ENCODE data around the gene PLXNA4. TPM values are rescaled to one million over a fixed set of nuclear protein-coding genes. Genes with fewer than 3 reads are reported as not detected.

Gene PLXNA4
- total RNA-seq, 1 donor from 2014 or later, result 5.2 TPM

DNA sequence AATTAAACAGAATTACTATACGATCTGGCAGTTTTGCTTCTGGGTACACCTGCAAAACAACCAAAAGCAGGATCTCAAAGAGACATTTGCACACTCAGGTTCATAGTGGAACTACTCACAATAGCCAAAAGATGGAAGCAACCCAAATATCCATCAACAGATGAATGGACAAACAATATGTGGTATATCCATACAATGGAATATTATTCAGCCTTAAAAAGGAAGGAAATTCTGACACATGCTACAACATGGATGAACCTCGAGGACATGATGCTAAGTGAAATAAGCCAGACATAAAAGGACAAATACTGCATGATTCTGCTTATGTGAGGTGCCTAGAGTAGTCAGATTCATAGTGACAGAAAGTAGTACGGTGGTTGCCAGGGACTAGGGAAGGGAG is 330.7 kb downstream of the PLXNA4 start:
- no peak for TF ChIP-seq CTCF (IDR thresholded peaks at IDR 0.05; ENCODE audit: unreplicated experiment)
- H3K27ac Mint-ChIP-seq, result no peak overlapping the region
- peaks cover 8% of the 10 kb centered on the region for H3K27me3 Mint-ChIP-seq (ENCODE audit: low read depth)
- H3K4me1 Mint-ChIP-seq, result peaks cover 10% of the 10 kb centered on the region
- DNase-seq (ENCODE audit: low spot score in 2 of 2, unreplicated experiment in 2 of 2), result no peak
- H3K36me3 Mint-ChIP-seq, result no peaks in the 10 kb centered on the region
- no peak overlapping the region for H3K4me3 Mint-ChIP-seq
- H3K9me3 Mint-ChIP-seq, result peaks cover 13% of the 10 kb centered on the region

DNA sequence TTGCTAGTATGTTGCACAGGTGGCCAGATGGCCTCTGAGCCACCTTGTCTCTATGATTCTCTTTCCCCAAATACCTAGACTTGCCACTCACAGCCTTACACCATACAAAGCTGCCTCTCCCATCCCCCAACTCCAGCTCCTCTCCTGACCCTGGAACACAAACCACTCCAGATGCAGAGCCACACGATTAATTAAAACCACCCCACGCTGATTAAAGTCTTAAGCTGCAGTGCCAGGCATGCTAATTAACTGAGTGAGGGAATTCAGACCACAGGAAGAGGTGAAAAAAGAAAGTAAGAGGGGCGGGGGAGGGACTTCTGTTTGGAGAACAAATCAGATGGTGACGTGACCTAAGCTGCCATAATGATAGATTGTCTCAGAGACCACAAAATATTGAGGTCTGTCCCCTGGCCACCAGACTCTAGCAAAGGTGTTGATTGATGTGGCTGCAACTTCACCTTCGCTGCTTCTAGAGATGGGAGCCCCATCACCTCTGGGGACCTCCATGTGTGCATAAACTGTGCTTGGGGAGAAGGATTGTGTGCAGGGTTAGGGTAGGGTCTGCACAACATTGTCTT is 331.3 kb downstream of the PLXNA4 start:
- no peak overlapping the region for H3K4me3 Mint-ChIP-seq
- peaks cover 13% of the 10 kb centered on the region for H3K9me3 Mint-ChIP-seq
- no peaks in the 10 kb centered on the region for H3K36me3 Mint-ChIP-seq
- no peak for TF ChIP-seq CTCF (IDR thresholded peaks at IDR 0.05; ENCODE audit: unreplicated experiment)
- no peak overlapping the region for H3K27ac Mint-ChIP-seq
- DNase-seq (ENCODE audit: low spot score in 2 of 2, unreplicated experiment in 2 of 2), result no peak
- H3K4me1 Mint-ChIP-seq, result peaks cover 4% of the 10 kb centered on the region
- peaks cover 5% of the 10 kb centered on the region for H3K27me3 Mint-ChIP-seq (ENCODE audit: low read depth)

GRCh38 chr7:132243463-132243862 is 332.8 kb downstream of the PLXNA4 start:
- H3K4me1 Mint-ChIP-seq, result no peaks in the 10 kb centered on the region
- peaks cover 8% of the 10 kb centered on the region for H3K27me3 Mint-ChIP-seq (ENCODE audit: low read depth)
- no peaks in the 10 kb centered on the region for H3K36me3 Mint-ChIP-seq
- TF ChIP-seq CTCF (IDR thresholded peaks at IDR 0.05; ENCODE audit: unreplicated experiment), result no peak
- no peak for DNase-seq (ENCODE audit: low spot score in 2 of 2, unreplicated experiment in 2 of 2)
- no peak overlapping the region for H3K4me3 Mint-ChIP-seq
- H3K9me3 Mint-ChIP-seq, result peaks cover 13% of the 10 kb centered on the region
- H3K27ac Mint-ChIP-seq, result no peak overlapping the region

GRCh38 chr7:132243051-132243450 is 333.2 kb downstream of the PLXNA4 start:
- TF ChIP-seq CTCF (IDR thresholded peaks at IDR 0.05; ENCODE audit: unreplicated experiment), result no peak
- H3K9me3 Mint-ChIP-seq, result peaks cover 13% of the 10 kb centered on the region
- H3K27me3 Mint-ChIP-seq (ENCODE audit: low read depth), result peaks cover 8% of the 10 kb centered on the region
- no peak overlapping the region for H3K4me3 Mint-ChIP-seq
- no peak for DNase-seq (ENCODE audit: low spot score in 2 of 2, unreplicated experiment in 2 of 2)
- H3K4me1 Mint-ChIP-seq, result no peaks in the 10 kb centered on the region
- no peak overlapping the region for H3K27ac Mint-ChIP-seq
- H3K36me3 Mint-ChIP-seq, result no peaks in the 10 kb centered on the region

GRCh38 chr7:132242192-132242812 is 334.0 kb downstream of the PLXNA4 start:
- H3K4me3 Mint-ChIP-seq, result no peak overlapping the region
- no peak overlapping the region for H3K27ac Mint-ChIP-seq
- no peak for TF ChIP-seq CTCF (IDR thresholded peaks at IDR 0.05; ENCODE audit: unreplicated experiment)
- H3K9me3 Mint-ChIP-seq, result peaks cover 13% of the 10 kb centered on the region
- no peak for DNase-seq (ENCODE audit: low spot score in 2 of 2, unreplicated experiment in 2 of 2)
- H3K4me1 Mint-ChIP-seq, result no peaks in the 10 kb centered on the region
- H3K27me3 Mint-ChIP-seq (ENCODE audit: low read depth), result peaks cover 5% of the 10 kb centered on the region
- H3K36me3 Mint-ChIP-seq, result no peaks in the 10 kb centered on the region
